Upper lobe of left lung (tissue), 6 donors: Measurements from ENCODE around the gene UCHL3. TPM values are rescaled to one million over a fixed set of nuclear protein-coding genes. Genes with fewer than 3 reads are reported as not detected.

ENCODE experiments used
- ATAC-seq, 2 donors: fragments of 200-7000 bp; cut with Tn5 transposase; one replicate each; pipeline ENCODE4 v1.9.1; 2022; ENCODE audit warnings: mild to moderate bottlenecking in 2 of 2, moderate library complexity in 2 of 2; ENCODE audit not compliant: low FRiP score in 2 of 2
- DNase-seq, 2 donors: peaks; one replicate each; pipeline ENCODE4 v3.0.0-alpha.2; 2019 to 2020
- H3K27ac ChIP-seq, 4 donors: fragments of 200-600 bp; sonication (generic); one replicate each; pipeline ENCODE4 v1.5.1; 2016 to 2019
- H3K27me3 ChIP-seq, 4 donors: fragments of 200-600 bp; sonication (generic); one replicate each; pipeline ENCODE4 v1.5.1; 2017 to 2019
- H3K36me3 ChIP-seq, 4 donors: fragments of 200-600 bp; sonication (generic); one replicate each; pipeline ENCODE4 v1.5.1; 2016 to 2019
- H3K4me1 ChIP-seq, 4 donors: fragments of 200-600 bp; sonication (generic); one replicate each; pipeline ENCODE4 v1.5.1; 2018 to 2019
- H3K4me3 ChIP-seq, 4 donors: fragments of 200-600 bp; sonication (generic); one replicate each; pipeline ENCODE4 v1.5.1; 2017 to 2019; ENCODE audit warnings: mild to moderate bottlenecking in 2 of 4, moderate library complexity in 1 of 4
- H3K9me3 ChIP-seq, 4 donors: fragments of 200-600 bp; sonication (generic); one replicate each; pipeline ENCODE4 v1.5.1; 2018 to 2019
- EP300 ChIP-seq, 4 donors: sonication (generic); formaldehyde crosslinking; IDR thresholded peaks; one replicate each; pipeline ENCODE4 v1.5.1; 2017; ENCODE audit warnings: antibody characterized with exemption in 4 of 4, control low read depth in 2 of 4
- POLR2A ChIP-seq, 4 donors: fragments of 450-650 bp; IDR thresholded peaks; one replicate each; pipeline ENCODE4 v1.5.1; 2016 to 2017; ENCODE audit warnings: antibody characterized with exemption in 4 of 4, mild to moderate bottlenecking in 2 of 4
- POLR2AphosphoS5 ChIP-seq, 2 donors: sonication (generic); formaldehyde crosslinking; IDR thresholded peaks; one replicate each; pipeline ENCODE4 v1.5.1; 2017; ENCODE audit warnings: antibody characterized with exemption in 2 of 2
- WGBS, 2 donors: methylation state at CpG; one replicate each; pipeline ENCODE4 v1.1.5; 2017 to 2018; 5-methylcytosine and 5-hydroxymethylcytosine counted together
- total RNA-seq, 6 donors: library from RNA; depleted of rRNA in 4 of 6; stranded (reverse); fragments of >200 nt in 4 of 6; gene quantifications; one replicate each; pipeline versions ENCODE4 v1.1.0 to v1.2.1, GENCODE V29; 2016 to 2021
- TF ChIP-seq, protein P1 (sequence below), 6 experiments: fragments of 450-650 bp in 4 of 6; fragments of 200-600 bp in 2 of 6; sonication (generic) in 2 of 6; IDR thresholded peaks; one replicate each; pipeline ENCODE4 v1.5.1; 2016 to 2019; ENCODE audit warnings: antibody characterized with exemption in 6 of 6
- donor health status: DM: no; HTN: no; CAD: no; lungs with moderate emphysema.
- donor health status: DM: no; HTN: yes; CAD: no; lungs with severe emphysema.

UCHL3 gene
- total RNA-seq, 6 donors from 2014 or later: 6.3 to 20.7 (median 11.0) TPM

DNA sequence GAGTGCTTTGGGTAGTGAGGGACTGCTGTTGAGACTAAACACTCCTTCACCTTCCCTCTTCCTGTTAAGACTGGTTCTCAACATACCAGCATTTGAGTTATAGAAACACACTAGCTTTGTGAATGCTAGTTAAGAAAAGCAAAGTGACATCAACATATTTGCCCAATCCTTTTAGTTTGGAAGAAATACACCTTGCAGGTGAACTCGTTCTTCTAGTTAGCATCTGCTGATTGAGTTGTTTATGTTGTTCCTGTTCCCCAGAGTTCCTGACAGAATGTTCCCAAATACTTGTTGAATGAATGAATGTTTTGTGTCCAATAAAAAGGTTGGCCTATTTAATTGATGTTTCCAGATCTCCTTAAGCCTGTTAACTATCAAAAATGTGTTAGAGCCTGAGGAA, 93.6 kb downstream of the UCHL3 start:
- DNase-seq (no peak), ATAC-seq (no peak)
- Histone ChIP-seq H3K4me1 (peaks cover 0 to 7% (median 0%) of the 10 kb centered on the region in 4 donors), H3K27me3 (no peaks in the 10 kb centered on the region), H3K27ac (no peak overlapping the region), H3K9me3 (no peaks in the 10 kb centered on the region), H3K36me3 (no peaks in the 10 kb centered on the region), H3K4me3 (no peak overlapping the region)
- 56 to 63% methylated on average over 1 of the region's 1 CpG for WGBS, 2 donors
- TF ChIP-seq POLR2AphosphoS5 (IDR thresholded peaks at IDR 0.05) (no peak), POLR2A (IDR thresholded peaks at IDR 0.05) (no peak), EP300 (IDR thresholded peaks at IDR 0.05) (no peak)
- TF ChIP-seq, protein P1, sequence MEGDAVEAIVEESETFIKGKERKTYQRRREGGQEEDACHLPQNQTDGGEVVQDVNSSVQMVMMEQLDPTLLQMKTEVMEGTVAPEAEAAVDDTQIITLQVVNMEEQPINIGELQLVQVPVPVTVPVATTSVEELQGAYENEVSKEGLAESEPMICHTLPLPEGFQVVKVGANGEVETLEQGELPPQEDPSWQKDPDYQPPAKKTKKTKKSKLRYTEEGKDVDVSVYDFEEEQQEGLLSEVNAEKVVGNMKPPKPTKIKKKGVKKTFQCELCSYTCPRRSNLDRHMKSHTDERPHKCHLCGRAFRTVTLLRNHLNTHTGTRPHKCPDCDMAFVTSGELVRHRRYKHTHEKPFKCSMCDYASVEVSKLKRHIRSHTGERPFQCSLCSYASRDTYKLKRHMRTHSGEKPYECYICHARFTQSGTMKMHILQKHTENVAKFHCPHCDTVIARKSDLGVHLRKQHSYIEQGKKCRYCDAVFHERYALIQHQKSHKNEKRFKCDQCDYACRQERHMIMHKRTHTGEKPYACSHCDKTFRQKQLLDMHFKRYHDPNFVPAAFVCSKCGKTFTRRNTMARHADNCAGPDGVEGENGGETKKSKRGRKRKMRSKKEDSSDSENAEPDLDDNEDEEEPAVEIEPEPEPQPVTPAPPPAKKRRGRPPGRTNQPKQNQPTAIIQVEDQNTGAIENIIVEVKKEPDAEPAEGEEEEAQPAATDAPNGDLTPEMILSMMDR (IDR thresholded peaks at IDR 0.05): no peak

DNA sequence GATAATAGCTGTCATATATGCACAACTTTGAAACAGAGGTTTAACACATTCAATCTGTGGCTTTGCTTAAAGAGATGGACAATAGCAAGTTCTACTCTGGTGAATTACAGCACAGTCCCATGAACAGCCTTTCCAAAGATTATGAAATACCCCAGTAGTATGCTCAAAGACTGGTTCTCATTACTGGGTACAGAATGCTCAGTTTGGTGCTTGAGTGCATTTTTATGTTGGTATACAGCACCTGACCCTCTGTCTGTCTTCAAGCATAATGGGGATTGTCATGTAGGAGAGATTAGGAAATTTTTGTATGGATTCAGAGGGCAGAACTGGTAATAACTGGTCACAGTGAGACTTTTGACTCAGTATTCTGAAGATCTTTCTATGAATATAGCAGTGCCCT, 94.1 kb downstream of the UCHL3 start:
- no peak for ATAC-seq

DNA sequence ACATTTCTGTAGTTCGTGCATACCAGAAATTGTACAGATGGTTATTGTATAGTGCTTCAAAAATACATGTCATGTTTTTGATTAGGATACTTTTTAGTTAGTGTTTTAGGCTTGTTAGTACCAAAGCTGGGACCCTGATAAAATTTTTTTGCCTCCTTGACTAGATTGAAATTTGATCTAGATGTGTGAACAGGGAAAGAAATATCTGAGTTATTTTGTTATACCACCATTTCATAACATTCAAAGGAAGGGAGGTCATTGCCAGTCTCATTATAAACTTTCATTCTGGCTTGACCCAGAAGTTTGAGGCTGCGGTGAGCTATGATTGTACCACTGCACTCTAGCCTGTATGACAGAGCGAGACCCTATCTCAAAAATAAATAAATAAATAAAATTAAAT, 95.5 kb downstream of the UCHL3 start:
- no peak overlapping the region for H3K4me3 ChIP-seq
- TF ChIP-seq POLR2A (IDR thresholded peaks at IDR 0.05): no peak
- H3K27me3 ChIP-seq: no peaks in the 10 kb centered on the region
- no peak for DNase-seq
- H3K36me3 ChIP-seq: no peaks in the 10 kb centered on the region
- H3K27ac ChIP-seq: no peak overlapping the region
- peaks cover 0 to 7% (median 0%) of the 10 kb centered on the region in 4 donors for H3K4me1 ChIP-seq
- 86 to 88% methylated on average over 3 of the region's 3 CpGs for WGBS, 2 donors
- no peaks in the 10 kb centered on the region for H3K9me3 ChIP-seq
- ATAC-seq: no peak

More for the DNA sequence above, 94.1 kb downstream of the UCHL3 start:
- no peak overlapping the region for H3K27ac ChIP-seq
- no peak for DNase-seq
- TF ChIP-seq EP300 (IDR thresholded peaks at IDR 0.05) (no peak), POLR2AphosphoS5 (IDR thresholded peaks at IDR 0.05) (no peak), POLR2A (IDR thresholded peaks at IDR 0.05) (no peak)
- TF ChIP-seq, protein P1 (IDR thresholded peaks at IDR 0.05): no peak
- no peaks in the 10 kb centered on the region for H3K27me3 ChIP-seq
- H3K4me1 ChIP-seq: peaks cover 0 to 7% (median 0%) of the 10 kb centered on the region in 4 donors
- no peaks in the 10 kb centered on the region for H3K36me3 ChIP-seq
- H3K4me3 ChIP-seq: no peak overlapping the region
- no peaks in the 10 kb centered on the region for H3K9me3 ChIP-seq

DNA sequence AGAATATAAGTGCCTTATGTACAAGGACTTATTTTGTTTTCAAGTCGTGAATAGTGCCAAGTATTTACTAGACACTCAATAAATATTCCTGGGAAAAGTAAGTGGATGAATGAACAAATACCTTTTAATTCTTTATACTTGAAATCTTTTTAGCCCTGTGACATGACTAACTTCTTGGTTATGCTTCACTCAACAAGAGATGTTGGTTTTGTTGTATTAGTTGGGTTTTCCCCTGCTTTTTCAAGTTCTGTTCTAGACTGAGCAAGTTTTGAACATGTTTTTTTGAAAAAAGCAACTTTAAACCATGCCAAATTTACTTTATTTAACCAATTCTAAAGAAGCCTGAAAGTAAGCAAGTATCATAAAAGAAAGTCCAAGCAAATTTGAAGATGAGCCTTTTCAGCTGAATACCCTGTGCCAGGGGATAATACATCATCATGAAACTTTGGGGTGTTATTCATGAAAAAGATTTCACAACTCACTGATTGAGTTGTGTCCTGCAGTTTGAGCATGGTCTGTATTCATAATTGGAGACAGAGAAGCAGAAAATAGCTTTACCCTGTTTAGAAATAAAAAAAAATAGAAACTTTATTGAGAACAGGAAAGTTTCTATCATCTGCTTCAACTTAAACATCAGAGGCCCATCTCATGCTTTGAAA, 97.7 kb downstream of the UCHL3 start:
- no peak for ATAC-seq
- Histone ChIP-seq H3K36me3 (no peaks in the 10 kb centered on the region), H3K9me3 (no peaks in the 10 kb centered on the region), H3K4me3 (no peak overlapping the region), H3K27me3 (no peaks in the 10 kb centered on the region), H3K4me1 (no peaks in the 10 kb centered on the region), H3K27ac (no peak overlapping the region)
- 83 to 91% methylated on average over 1 of the region's 1 CpG for WGBS, 2 donors
- TF ChIP-seq, protein P1 (IDR thresholded peaks at IDR 0.05): no peak
- TF ChIP-seq POLR2AphosphoS5 (IDR thresholded peaks at IDR 0.05) (no peak), EP300 (IDR thresholded peaks at IDR 0.05) (no peak), POLR2A (IDR thresholded peaks at IDR 0.05) (no peak)
- no peak for DNase-seq

DNA sequence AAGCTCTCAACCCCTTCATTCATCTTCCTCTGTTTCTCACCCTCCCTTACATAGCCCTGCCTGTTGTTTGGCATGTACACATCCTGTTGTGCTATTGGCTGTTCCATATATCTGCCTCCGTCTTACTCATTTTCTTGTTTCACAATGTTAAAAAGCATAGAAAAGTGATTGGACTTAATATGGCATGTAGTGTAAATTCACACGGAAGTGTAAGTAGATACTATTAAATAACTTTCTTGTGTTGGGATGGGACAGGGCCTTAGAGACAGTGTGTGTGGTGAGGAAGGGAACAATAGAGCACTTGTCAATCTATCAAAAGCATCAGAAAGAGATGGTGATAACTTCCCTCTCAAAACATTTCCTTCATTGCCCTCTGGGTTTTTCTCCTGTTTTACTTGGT, 98.9 kb downstream of the UCHL3 start:
- Histone ChIP-seq H3K36me3 (no peaks in the 10 kb centered on the region), H3K4me3 (no peak overlapping the region), H3K4me1 (no peaks in the 10 kb centered on the region), H3K27me3 (no peaks in the 10 kb centered on the region), H3K9me3 (no peaks in the 10 kb centered on the region), H3K27ac (no peak overlapping the region)
- DNase-seq (no peak), ATAC-seq (no peak)
- TF ChIP-seq POLR2A (IDR thresholded peaks at IDR 0.05) (no peak), EP300 (IDR thresholded peaks at IDR 0.05) (no peak), POLR2AphosphoS5 (IDR thresholded peaks at IDR 0.05) (no peak)
- WGBS, 2 donors: 98 to 99% methylated on average over 2 of the region's 2 CpGs

DNA sequence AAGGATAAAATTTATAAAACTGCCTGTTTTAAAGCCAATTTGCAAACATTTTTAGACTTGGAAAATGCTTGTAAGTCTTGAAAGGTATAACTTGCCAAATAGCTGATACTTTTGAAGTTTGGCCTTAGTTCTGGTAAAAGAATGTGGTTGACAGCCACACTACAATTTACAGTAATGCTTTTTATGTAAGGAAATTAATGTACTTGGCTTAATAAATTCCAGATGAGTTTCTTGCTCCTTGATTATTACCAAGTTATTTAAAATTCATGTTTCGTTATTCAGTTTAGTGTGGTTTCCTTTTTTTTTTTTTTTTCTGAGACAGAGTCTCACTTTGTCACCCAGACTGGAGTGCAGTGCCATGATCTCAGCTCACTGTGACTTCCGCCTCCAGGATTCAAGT, 101.4 kb downstream of the UCHL3 start:
- no peaks in the 10 kb centered on the region for H3K27me3 ChIP-seq
- TF ChIP-seq, protein P1 (IDR thresholded peaks at IDR 0.05): no peak
- H3K4me3 ChIP-seq: no peak overlapping the region
- no peaks in the 10 kb centered on the region for H3K4me1 ChIP-seq
- ATAC-seq: no peak
- no peak for DNase-seq
- H3K9me3 ChIP-seq: no peaks in the 10 kb centered on the region
- no peak overlapping the region for H3K27ac ChIP-seq
- WGBS, 2 donors: 95 to 98% methylated on average over 2 of the region's 2 CpGs
- no peaks in the 10 kb centered on the region for H3K36me3 ChIP-seq
